GM12891 (cell line): ENCODE data around the gene PDHX.

Source experiments
- PAX5 ChIP-seq: IDR thresholded peaks from 2 replicates; pipeline ENCODE4 v1.6.1; 2011; ENCODE audit warnings: low read length, moderate library complexity, mild to moderate bottlenecking; ENCODE audit not compliant: insufficient read depth, severe bottlenecking
- POLR2A ChIP-seq: IDR thresholded peaks from 2 replicates; pipeline ENCODE4 v1.6.1; 2011; ENCODE audit warnings: low read depth, low read length, control low read depth
- POLR2AphosphoS5 ChIP-seq: IDR thresholded peaks from 2 replicates; pipeline ENCODE4 v1.6.1; 2011; ENCODE audit warnings: low read depth, low read length, control low read depth
- POU2F2 ChIP-seq: IDR thresholded peaks from 2 replicates; pipeline ENCODE4 v1.6.1; 2011; ENCODE audit warnings: low read depth, mild to moderate bottlenecking, control low read depth, low read length, moderate library complexity
- SPI1 ChIP-seq: IDR thresholded peaks from 2 replicates; pipeline ENCODE4 v1.6.1; 2011; ENCODE audit warnings: low read depth, low read length, control low read depth
- TAF1 ChIP-seq: IDR thresholded peaks from 2 replicates; pipeline ENCODE4 v1.6.1; 2011; ENCODE audit warnings: low read depth, low read length, control low read depth

DNA sequence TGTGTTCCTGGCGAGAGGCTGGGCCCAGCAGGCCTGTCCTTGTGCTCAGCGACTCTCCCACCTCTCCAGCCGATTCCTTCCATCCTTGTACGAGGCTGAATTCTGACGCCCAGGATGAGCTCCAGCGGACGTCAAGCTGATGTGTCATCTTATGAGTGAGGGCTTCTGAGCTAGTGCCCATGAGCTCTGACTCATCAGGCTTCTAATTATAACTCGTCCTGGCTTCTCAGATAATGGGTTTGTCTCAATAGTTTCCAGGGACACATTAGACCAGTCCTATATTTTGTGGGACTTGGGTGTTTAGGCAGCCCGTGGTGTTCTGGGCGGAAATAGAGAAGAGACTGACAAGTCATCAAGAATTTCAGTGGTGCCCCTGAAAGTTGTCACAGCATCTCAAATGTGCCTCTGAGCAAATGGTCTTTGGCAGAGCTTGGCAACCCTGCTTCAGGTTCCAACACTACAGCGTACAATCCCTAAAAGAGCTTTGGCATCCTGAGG is 114.3 kb downstream of the PDHX start:
- TF ChIP-seq POLR2A: no peak
- no peak for TF ChIP-seq TAF1
- no peak for TF ChIP-seq POLR2AphosphoS5
- no peak for TF ChIP-seq POU2F2
- TF ChIP-seq PAX5: no peak
- TF ChIP-seq SPI1: no peak
